HL-60 (cell line): ENCODE results near the gene ZFAND2B.

Experiments
- CTCF ChIP-seq: IDR thresholded peaks from one replicate; pipeline ENCODE4 v1.5.1; 2011; ENCODE audit warnings: low read length, control low read depth, inconsistent platforms; ENCODE audit not compliant: insufficient read depth
- POLR2AphosphoS5 ChIP-seq: IDR thresholded peaks from 2 replicates; pipeline ENCODE4 v1.6.1; 2012; ENCODE audit warnings: low read depth
- REST ChIP-seq: IDR thresholded peaks from 2 replicates; pipeline ENCODE4 v1.6.1; 2012; ENCODE audit warnings: low read depth; ENCODE audit not compliant: insufficient replicate concordance

- TF ChIP-seq CTCF (no peak), POLR2AphosphoS5 (no peak), REST (no peak)
These were observed 7.6 kb downstream of the ZFAND2B start for GRCh38 chr2:219214141-219214540.
